GM18511 (cell line): ENCODE measurements around the gene CEND1.

ENCODE experiments used
- ATAC-seq: cut with Tn5 transposase; IDR thresholded peaks from one replicate; pipeline ENCODE4 v1.9.1; 2021; ENCODE audit warnings: mild to moderate bottlenecking, moderate library complexity; ENCODE audit not compliant: unreplicated experiment

CEND1 gene

GRCh38 chr11:796565-797295 lies 6.8 kb upstream of the CEND1 start:
- no peak for ATAC-seq

- ATAC-seq = no peak
These were observed 6.0 kb upstream of the CEND1 start for GRCh38 chr11:795634-796564.

- ATAC-seq = no peak
These were observed 5.1 kb upstream of the CEND1 start for GRCh38 chr11:794766-795633.

- no peak for ATAC-seq
These were observed 4.3 kb upstream of the CEND1 start for GRCh38 chr11:794013-794765.

- ATAC-seq = no peak
These were observed 3.7 kb upstream of the CEND1 start for GRCh38 chr11:793556-793955.

- no peak for ATAC-seq
These were observed 3.0 kb upstream of the CEND1 start for GRCh38 chr11:792873-793272.

GRCh38 chr11:792535-792821 lies 2.6 kb upstream of the CEND1 start:
- ATAC-seq = no peak

GRCh38 chr11:791658-792534 lies 2.0 kb upstream of the CEND1 start:
- no peak for ATAC-seq

GRCh38 chr11:790721-791564 lies 1.1 kb upstream of the CEND1 start:
- no peak for ATAC-seq

GRCh38 chr11:788953-789940 lies 643 bp downstream of the CEND1 start:
- no peak for ATAC-seq

- ATAC-seq = no peak
These were observed 1.8 kb downstream of the CEND1 start for GRCh38 chr11:788009-788640.

- ATAC-seq = no peak
These were observed 2.7 kb downstream of the CEND1 start for GRCh38 chr11:787084-787675.

- no peak for ATAC-seq
These were observed 3.4 kb downstream of the CEND1 start for GRCh38 chr11:786235-787083.

- ATAC-seq = no peak
These were observed 6.3 kb downstream of the CEND1 start for GRCh38 chr11:783581-784015.

- ATAC-seq = no peak
These were observed 7.4 kb downstream of the CEND1 start for GRCh38 chr11:782264-783174.
